HEK293 (cell line): ENCODE measurements around the gene TMEM79.

ENCODE experiments used
- GFI1B ChIP-seq: fragments of 450-650 bp; formaldehyde crosslinking; IDR thresholded peaks from 2 replicates; pipeline ENCODE4 v1.5.1; 2016; ENCODE audit warnings: missing biosample characterization, missing genetic modification characterization
- HOXA7 ChIP-seq: sonication (generic); formaldehyde crosslinking; IDR thresholded peaks from 2 replicates; pipeline ENCODE4 v1.8.1; 2022; ENCODE audit warnings: missing genetic modification reagents, borderline replicate concordance
- HOXC10 ChIP-seq: sonication (generic); formaldehyde crosslinking; IDR thresholded peaks from 2 replicates; pipeline ENCODE4 v1.8.1; 2023; ENCODE audit warnings: mild to moderate bottlenecking, missing genetic modification reagents
- RBAK ChIP-seq: fragments of 450-650 bp; formaldehyde crosslinking; IDR thresholded peaks from 2 replicates; pipeline ENCODE4 v1.5.1; 2016; ENCODE audit warnings: missing biosample characterization, missing genetic modification characterization
- SP2 ChIP-seq: fragments of 450-650 bp; formaldehyde crosslinking; IDR thresholded peaks from 2 replicates; pipeline ENCODE4 v1.5.1; 2016; ENCODE audit warnings: missing biosample characterization, missing genetic modification characterization
- SP7 ChIP-seq: fragments of 450-650 bp; formaldehyde crosslinking; IDR thresholded peaks from 2 replicates; pipeline ENCODE4 v1.5.1; 2016; ENCODE audit warnings: missing biosample characterization, missing genetic modification characterization
- TSHZ1 ChIP-seq: fragments of 450-650 bp; formaldehyde crosslinking; IDR thresholded peaks from 2 replicates; pipeline ENCODE4 v1.5.1; 2016; ENCODE audit warnings: missing biosample characterization, missing genetic modification characterization, borderline replicate concordance
- ZBTB10 ChIP-seq: fragments of 450-650 bp; formaldehyde crosslinking; IDR thresholded peaks from 2 replicates; pipeline ENCODE4 v1.5.1; 2016; ENCODE audit warnings: missing biosample characterization, missing genetic modification characterization
- ZBTB17 ChIP-seq: fragments of 450-650 bp; formaldehyde crosslinking; IDR thresholded peaks from 2 replicates; pipeline ENCODE4 v1.5.1; 2016; ENCODE audit warnings: missing biosample characterization, missing genetic modification characterization
- ZBTB20 ChIP-seq: fragments of 450-650 bp; formaldehyde crosslinking; IDR thresholded peaks from 2 replicates; pipeline ENCODE4 v1.5.1; 2016; ENCODE audit warnings: missing biosample characterization, missing genetic modification characterization
- ZBTB26 ChIP-seq: fragments of 450-650 bp; formaldehyde crosslinking; optimal IDR thresholded peaks from 2 replicates; pipeline ENCODE3; 2016; ENCODE audit warnings: missing biosample characterization, mild to moderate bottlenecking, missing genetic modification characterization
- ZBTB7A ChIP-seq: fragments of 450-650 bp; formaldehyde crosslinking; IDR thresholded peaks from 2 replicates; pipeline ENCODE4 v1.5.1; 2016; ENCODE audit warnings: low read depth, missing biosample characterization, missing genetic modification characterization
- ZBTB8A ChIP-seq: fragments of 450-650 bp; formaldehyde crosslinking; IDR thresholded peaks from 2 replicates; pipeline ENCODE4 v1.5.1; 2016; ENCODE audit warnings: missing biosample characterization, missing genetic modification characterization
- ZFP37 ChIP-seq: fragments of 450-650 bp; formaldehyde crosslinking; IDR thresholded peaks from 2 replicates; pipeline ENCODE4 v1.5.1; 2016; ENCODE audit warnings: missing biosample characterization, missing genetic modification characterization
- ZNF112 ChIP-seq: fragments of 450-650 bp; formaldehyde crosslinking; IDR thresholded peaks from 2 replicates; pipeline ENCODE4 v1.5.0; 2017; ENCODE audit warnings: missing biosample characterization, missing genetic modification characterization
- ZNF266 ChIP-seq: fragments of 450-650 bp; formaldehyde crosslinking; IDR thresholded peaks from 2 replicates; pipeline ENCODE4 v1.5.1; 2016; ENCODE audit warnings: missing biosample characterization, missing genetic modification characterization, low read depth
- ZNF335 ChIP-seq: fragments of 450-650 bp; formaldehyde crosslinking; conservative IDR thresholded peaks from 2 replicates; pipeline ENCODE4 v1.5.1; 2016; ENCODE audit warnings: missing biosample characterization, missing genetic modification characterization
- ZNF391 ChIP-seq: fragments of 450-650 bp; formaldehyde crosslinking; IDR thresholded peaks from 2 replicates; pipeline ENCODE4 v1.5.1; 2016; ENCODE audit warnings: low read depth, missing biosample characterization, missing genetic modification characterization, borderline replicate concordance
- ZNF549 ChIP-seq: fragments of 450-650 bp; IDR thresholded peaks from 2 replicates; pipeline ENCODE4 v1.5.1; 2018; ENCODE audit warnings: missing biosample characterization, missing genetic modification characterization, mild to moderate bottlenecking, inconsistent platforms, moderate library complexity
- ZNF571 ChIP-seq: fragments of 450-650 bp; formaldehyde crosslinking; IDR thresholded peaks from 2 replicates; pipeline ENCODE4 v1.5.0; 2017; ENCODE audit warnings: missing biosample characterization, missing genetic modification characterization
- ZNF596 ChIP-seq: fragments of 450-650 bp; IDR thresholded peaks from 2 replicates; pipeline ENCODE4 v1.5.0; 2018; ENCODE audit warnings: missing biosample characterization, mild to moderate bottlenecking, missing genetic modification characterization, moderate library complexity
- ZNF692 ChIP-seq: fragments of 450-650 bp; formaldehyde crosslinking; IDR thresholded peaks from 2 replicates; pipeline ENCODE4 v1.5.1; 2016; ENCODE audit warnings: missing biosample characterization, missing genetic modification characterization
- ZNF837 ChIP-seq: fragments of 450-650 bp; formaldehyde crosslinking; IDR thresholded peaks from 2 replicates; pipeline ENCODE4 v1.5.1; 2016; ENCODE audit warnings: missing biosample characterization, missing genetic modification characterization
- TF ChIP-seq, protein P1 (sequence below): fragments of 450-650 bp; formaldehyde crosslinking; IDR thresholded peaks from 2 replicates; pipeline ENCODE4 v1.5.1; 2016; ENCODE audit warnings: missing biosample characterization, missing genetic modification characterization
- TF ChIP-seq, protein P2 (sequence below): fragments of 450-650 bp; formaldehyde crosslinking; conservative IDR thresholded peaks from 2 replicates; pipeline ENCODE4 v1.5.1; 2016; ENCODE audit warnings: low read depth, missing biosample characterization, missing genetic modification characterization

The TMEM79 gene

GRCh38 chr1:156338180-156338976 is 54.3 kb downstream of the TMEM79 start, which contains the start of the genes CCT3 and TSACC (continued):
- TF ChIP-seq ZNF596: no peak
- no peak for TF ChIP-seq ZNF266
- TF ChIP-seq ZNF837 (tag by site-specific recombination): no peak
- peak; percentile 100 for TF ChIP-seq ZNF335
- no peak for TF ChIP-seq ZNF112
- no peak for TF ChIP-seq ZNF571 (tag by site-specific recombination)
- no peak; the same call in 1 of the 2 replicates for TF ChIP-seq ZBTB7A (tag by site-specific recombination)
- TF ChIP-seq SP7: peak; percentile 52
- no peak for TF ChIP-seq GFI1B
- peak; percentile 53; the same call in 1 of the 2 replicates for TF ChIP-seq ZBTB20
- TF ChIP-seq ZNF549 (tag by site-specific recombination): no peak
- TF ChIP-seq ZBTB26 (tag by site-specific recombination): peak; percentile 70
- TF ChIP-seq, protein P1, sequence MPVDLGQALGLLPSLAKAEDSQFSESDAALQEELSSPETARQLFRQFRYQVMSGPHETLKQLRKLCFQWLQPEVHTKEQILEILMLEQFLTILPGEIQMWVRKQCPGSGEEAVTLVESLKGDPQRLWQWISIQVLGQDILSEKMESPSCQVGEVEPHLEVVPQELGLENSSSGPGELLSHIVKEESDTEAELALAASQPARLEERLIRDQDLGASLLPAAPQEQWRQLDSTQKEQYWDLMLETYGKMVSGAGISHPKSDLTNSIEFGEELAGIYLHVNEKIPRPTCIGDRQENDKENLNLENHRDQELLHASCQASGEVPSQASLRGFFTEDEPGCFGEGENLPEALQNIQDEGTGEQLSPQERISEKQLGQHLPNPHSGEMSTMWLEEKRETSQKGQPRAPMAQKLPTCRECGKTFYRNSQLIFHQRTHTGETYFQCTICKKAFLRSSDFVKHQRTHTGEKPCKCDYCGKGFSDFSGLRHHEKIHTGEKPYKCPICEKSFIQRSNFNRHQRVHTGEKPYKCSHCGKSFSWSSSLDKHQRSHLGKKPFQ (tag by site-specific recombination): peak; percentile 82
- TF ChIP-seq TSHZ1 (tag by site-specific recombination): no peak
- no peak for TF ChIP-seq HOXC10 (CRISPR knock-in tag)
- TF ChIP-seq, protein P2, sequence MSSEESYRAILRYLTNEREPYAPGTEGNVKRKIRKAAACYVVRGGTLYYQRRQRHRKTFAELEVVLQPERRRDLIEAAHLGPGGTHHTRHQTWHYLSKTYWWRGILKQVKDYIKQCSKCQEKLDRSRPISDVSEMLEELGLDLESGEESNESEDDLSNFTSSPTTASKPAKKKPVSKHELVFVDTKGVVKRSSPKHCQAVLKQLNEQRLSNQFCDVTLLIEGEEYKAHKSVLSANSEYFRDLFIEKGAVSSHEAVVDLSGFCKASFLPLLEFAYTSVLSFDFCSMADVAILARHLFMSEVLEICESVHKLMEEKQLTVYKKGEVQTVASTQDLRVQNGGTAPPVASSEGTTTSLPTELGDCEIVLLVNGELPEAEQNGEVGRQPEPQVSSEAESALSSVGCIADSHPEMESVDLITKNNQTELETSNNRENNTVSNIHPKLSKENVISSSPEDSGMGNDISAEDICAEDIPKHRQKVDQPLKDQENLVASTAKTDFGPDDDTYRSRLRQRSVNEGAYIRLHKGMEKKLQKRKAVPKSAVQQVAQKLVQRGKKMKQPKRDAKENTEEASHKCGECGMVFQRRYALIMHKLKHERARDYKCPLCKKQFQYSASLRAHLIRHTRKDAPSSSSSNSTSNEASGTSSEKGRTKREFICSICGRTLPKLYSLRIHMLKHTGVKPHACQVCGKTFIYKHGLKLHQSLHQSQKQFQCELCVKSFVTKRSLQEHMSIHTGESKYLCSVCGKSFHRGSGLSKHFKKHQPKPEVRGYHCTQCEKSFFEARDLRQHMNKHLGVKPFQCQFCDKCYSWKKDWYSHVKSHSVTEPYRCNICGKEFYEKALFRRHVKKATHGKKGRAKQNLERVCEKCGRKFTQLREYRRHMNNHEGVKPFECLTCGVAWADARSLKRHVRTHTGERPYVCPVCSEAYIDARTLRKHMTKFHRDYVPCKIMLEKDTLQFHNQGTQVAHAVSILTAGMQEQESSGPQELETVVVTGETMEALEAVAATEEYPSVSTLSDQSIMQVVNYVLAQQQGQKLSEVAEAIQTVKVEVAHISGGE (tag by site-specific recombination): peak; percentile 27; the same call in 1 of the 2 replicates
- peak; percentile 99 for TF ChIP-seq ZBTB8A (tag by site-specific recombination)
- TF ChIP-seq RBAK (tag by site-specific recombination): no peak
- TF ChIP-seq ZNF391 (tag by site-specific recombination): 0 out of 2 replicates have a peak, but pooled peaks have one; percentile 7
- no peak for TF ChIP-seq ZBTB10 (tag by site-specific recombination)
- 0 out of 2 replicates have a peak, but pooled peaks have one; percentile 19 for TF ChIP-seq ZBTB17 (tag by site-specific recombination)
- peak; percentile 99 for TF ChIP-seq SP2
- no peak for TF ChIP-seq HOXA7 (CRISPR knock-in tag)
- 0 out of 2 replicates have a peak, but pooled peaks have one; percentile 53 for TF ChIP-seq ZFP37 (tag by site-specific recombination)
- TF ChIP-seq ZNF692: peak; percentile 47
